OCI-LY3 (cell line): ENCODE results near the gene FUT7.

ENCODE experiments used
- CTCF ChIP-seq: fragments of 200-600, 300-600 bp; sonication (generic); IDR thresholded peaks from 2 replicates; pipeline ENCODE4 v1.5.1; 2014; ENCODE audit warnings: antibody characterized with exemption, low read length, low read depth
- EZH2phosphoT487 ChIP-seq: fragments of 200-600 bp; shearing (Covaris generic); IDR thresholded peaks from 2 replicates; pipeline ENCODE4 v1.6.1; 2018; ENCODE audit warnings: antibody characterized with exemption, mixed run types, low read depth

GRCh38 chr9:136985027-136985602 is 46.8 kb downstream of the FUT7 start:
- TF ChIP-seq CTCF: no peak
- TF ChIP-seq EZH2phosphoT487: no peak
